Eye (tissue), 1 donor: ENCODE results near the gene HOXC10.

Experiments
- DNase-seq: peaks from one replicate; pipeline ENCODE4 v3.0.0-alpha.2; 2015

HOXC10 gene

DNA sequence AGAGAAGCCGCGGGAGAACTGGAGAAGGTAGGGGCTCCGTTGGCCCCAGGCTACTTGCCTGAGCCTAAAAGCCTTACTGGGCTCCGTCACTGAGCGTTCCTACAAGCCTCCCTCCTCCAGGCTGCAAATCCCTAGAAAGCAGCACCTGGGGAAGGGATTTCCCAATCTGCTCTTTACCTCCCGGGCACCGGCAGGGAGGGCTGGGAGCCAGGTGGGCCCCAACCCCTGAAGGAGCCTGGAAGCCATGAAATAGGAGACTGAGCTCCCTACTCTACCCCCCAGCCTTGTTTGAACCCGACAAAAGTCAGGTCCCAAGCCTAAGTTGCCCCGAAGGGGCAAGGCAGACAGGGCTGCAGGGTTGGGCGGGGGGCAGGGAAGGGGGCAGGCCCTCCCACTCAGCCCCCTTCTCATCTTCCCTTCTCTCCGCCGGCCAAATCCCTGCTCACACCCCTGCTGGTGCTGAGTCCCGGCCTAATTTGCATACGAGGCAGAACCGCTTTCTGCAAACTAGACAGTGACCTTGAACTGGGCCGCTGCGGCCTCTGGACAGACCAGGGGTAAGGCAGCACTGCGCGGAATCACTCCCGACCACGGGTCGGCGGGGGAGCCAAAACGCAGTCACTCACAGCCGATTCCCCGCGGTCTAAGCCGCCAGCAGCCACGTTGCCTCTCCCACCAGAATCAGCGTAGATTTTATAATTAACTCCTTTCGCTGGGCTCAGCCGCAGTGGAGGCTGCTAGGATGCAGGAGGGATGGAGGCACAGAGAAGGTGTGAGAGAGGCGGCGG, 34.0 kb upstream of the HOXC10 start:
- no peak for DNase-seq

DNA sequence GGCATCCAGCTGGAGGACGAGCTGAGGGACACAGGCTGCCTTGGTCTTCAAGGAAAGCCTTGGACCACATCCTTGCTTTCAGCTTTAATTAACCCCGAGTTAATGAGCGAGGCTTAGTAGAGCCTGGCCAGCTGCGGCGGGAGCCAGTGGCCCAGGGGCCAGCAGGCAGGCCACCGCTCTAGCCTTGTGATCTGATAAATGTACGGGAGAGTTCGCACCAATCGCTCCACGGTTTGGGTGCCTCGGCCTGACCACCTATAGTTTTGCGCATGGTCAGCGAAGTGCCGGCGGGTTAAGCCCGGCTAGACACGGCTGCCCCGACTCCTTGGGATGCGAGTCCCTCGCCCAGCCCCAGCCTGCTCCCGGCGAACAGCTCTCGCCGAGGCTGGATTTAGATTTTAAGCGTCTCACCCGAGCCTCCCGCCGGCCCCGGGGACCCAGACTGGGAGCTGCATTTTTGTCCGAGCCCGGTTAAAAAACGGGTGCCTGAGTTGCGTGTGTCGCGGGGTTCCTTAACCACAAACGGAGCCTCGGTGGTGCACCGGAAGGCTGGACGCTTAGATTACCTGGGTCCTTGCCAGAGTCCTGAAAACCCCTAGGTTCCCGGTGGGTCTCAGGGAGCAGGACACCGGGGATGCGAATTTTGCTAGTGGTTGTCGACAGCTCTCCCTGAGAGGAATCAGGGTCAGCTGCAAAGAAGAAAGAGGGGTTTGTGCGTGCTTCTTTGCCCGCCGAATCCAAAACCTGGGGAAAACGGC, 33.2 kb upstream of the HOXC10 start:
- no peak for DNase-seq

DNA sequence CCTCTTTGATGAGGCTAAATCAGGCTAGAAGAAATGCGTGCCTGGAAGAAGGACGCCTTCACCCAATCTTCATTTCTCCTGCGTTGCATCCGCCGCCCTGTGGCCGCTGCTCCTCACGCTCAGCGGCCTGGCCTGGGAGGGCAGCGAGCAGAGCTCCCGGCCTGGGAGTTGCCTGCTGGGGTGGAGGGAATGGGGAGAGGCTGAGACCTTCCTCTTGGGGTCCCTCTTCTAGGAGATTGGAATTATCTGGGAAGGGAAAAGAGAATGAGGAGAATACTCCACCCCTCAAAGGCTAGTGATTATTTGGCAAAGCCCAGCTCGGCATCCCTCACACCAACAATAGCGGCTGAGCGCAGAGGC, 32.6 kb upstream of the HOXC10 start:
- no peak for DNase-seq

DNA sequence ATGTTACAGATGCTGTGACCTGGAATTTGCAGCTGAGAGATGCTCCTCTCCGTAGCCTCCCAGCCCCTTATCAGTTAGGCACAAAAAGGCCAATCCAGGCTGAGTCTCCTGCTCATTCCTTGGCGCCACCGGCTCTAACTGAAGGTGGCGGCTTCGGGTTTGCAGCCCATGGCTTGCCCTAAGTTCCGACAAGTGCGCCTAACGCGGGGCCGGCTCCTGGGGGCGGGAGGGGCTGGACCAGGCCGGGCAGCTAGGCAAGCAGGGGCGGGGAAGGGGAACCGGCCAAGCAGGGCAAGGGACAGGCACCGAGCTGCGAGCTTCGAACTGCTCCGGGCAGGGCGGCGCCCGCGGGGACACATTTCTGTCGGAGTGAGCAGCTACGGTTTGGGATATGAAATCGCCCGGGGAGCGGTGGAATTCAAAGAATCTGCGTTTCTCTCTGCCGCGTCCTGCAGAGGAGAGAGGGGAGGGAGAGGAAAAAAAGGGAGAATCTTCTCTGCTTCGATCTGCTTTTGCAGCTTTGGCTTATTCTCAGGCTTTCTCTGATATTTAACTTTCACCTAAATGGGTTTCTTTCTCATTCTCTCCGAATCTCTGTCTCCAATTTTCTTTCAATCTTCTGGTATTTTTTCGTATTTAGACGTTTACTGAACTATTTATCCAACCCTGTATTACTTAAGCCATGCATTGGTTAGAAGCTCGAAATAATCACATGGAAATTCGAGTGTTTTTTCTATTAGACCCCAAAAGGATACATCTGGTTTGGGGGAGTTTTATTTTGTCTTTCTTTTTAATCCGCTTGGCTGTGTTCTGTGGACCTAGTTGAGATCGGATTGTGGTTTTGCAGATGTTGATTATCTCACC, 31.8 kb upstream of the HOXC10 start:
- DNase-seq: no peak

DNA sequence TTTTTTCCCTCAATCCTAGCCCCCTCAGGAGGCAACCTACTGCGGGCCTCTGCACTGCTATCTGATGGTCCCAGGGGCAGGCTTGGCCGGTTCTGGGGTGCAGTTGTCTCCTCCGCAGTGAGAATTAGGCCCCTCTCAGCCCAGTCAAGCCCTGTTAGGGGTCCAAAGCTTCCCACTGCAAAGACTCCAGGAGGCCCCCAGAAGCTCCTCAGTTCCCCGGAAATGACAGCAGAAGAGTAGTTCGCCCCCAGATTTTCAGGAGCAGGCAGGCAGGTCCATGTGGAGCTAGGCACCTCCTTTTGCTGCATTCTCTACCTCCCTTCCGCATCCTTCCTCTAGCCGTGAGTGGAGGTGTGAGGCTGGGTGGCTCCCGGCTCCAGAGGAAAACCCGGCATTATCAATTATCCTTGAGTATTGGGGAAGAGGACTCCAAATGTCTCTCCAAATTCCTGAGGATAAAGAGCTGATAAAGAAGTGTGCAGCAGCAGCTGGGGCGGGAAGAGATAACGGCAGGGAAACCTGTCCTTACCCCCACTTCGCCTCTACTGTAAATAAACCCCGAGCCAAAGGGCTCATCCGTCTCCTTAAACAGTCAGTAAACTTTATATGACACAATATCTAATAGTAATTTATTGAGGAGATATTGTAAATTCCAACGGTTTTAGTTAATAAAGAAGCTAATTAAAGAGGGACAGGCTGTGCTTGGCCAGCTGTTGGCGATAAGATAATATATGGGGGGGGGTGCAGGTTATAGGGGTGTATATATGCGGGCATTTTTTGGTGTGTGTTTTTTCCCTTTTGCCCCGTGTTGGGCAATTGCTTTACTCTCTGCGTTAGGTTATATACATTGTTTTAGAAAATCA, 30.9 kb upstream of the HOXC10 start:
- no peak for DNase-seq

DNA sequence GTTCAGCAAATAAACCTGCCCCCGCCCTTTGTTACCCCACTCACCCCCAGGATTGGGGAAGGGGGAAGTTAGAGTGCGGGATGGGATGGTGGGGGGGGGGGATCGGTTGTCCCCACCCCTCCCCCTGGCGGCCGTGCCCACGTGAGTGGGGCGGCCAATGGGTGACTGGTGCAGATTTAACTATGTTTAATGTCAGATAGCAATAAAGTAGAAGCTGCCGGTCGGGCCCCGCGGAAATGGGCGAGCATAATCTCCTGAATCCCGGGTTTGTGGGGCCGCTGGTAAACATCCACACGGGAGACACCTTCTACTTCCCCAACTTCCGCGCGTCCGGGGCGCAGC, 30.3 kb upstream of the HOXC10 start, which contains the start of gene HOXC12:
HOXC12 (plus strand) TSS at position 210 of the 342 bp plus-strand sequence; CDS start at position 237, 27 bp downstream.
- DNase-seq: no peak

DNA sequence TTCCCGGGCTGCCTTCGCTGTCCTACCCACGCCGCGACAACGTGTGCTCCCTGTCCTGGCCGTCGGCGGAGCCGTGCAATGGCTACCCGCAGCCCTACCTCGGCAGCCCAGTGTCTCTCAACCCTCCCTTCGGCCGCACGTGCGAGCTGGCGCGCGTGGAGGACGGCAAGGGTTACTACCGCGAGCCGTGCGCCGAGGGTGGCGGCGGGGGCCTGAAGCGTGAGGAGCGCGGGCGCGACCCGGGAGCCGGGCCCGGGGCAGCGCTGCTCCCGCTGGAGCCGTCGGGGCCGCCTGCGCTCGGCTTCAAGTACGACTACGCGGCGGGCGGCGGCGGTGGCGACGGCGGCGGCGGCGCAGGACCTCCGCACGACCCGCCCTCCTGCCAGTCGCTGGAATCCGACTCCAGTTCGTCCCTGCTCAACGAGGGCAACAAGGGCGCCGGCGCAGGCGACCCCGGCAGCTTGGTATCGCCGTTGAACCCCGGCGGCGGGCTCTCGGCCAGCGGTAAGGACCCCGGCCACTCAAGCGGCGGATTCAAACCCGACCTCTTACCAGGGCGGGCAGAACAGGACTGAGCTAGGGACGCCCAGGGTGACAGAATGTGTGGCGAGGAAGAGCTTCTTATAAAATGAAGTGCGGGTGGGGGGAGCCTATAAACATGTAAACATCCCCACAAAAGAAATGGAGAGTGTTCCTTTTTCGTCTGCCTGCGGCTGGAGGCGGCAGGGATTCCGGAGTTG, 29.7 kb upstream of the HOXC10 start:
- no peak for DNase-seq

DNA sequence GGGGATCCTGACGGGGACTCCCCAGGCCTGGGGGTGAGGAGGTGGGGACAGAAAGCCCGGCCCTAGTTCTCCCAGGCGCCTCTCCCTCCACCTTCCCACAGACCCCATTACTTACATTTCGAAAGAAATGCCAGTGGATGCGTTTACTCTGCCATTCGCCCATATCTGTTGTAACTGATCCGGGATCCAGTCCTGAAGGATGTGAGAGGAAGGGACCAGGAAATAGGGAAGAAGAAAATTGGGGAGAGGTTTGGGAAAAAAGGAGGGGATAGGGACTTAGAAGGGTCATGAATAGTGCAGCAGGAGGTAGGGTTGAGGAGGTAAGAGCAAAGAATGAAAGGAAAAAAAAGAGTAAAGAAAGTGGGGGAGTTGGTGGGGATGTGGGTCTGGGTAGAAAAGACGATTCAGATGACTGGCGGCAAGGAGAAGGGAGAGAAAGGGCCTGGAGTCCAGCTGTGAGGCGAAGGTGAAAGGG, 29.1 kb upstream of the HOXC10 start:
- no peak for DNase-seq

DNA sequence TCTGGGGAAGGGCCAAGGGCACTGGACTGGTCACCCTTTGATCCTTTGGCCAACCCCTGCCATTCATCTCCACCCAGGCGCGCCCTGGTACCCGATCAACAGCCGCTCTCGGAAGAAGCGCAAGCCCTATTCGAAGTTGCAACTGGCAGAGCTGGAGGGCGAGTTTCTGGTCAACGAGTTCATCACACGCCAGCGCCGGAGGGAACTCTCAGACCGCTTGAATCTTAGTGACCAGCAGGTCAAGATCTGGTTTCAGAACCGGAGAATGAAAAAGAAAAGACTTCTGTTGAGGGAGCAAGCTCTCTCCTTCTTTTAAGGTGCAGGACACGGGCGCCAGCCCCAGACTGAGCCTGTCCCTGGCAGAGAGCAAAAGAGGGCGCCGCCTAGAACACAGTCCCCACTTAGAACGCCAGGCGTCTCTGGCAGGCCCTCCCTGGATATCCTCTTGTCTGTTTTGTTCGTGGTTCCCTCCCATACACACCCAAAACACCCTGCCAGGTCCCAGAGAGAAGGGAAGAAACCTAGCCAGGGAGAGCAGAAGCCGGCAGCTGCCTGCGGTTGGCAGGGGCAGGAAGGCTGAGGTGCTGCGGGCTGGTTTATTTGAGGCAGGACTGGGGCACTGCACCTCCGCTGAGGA, 28.6 kb upstream of the HOXC10 start:
- no peak for DNase-seq

DNA sequence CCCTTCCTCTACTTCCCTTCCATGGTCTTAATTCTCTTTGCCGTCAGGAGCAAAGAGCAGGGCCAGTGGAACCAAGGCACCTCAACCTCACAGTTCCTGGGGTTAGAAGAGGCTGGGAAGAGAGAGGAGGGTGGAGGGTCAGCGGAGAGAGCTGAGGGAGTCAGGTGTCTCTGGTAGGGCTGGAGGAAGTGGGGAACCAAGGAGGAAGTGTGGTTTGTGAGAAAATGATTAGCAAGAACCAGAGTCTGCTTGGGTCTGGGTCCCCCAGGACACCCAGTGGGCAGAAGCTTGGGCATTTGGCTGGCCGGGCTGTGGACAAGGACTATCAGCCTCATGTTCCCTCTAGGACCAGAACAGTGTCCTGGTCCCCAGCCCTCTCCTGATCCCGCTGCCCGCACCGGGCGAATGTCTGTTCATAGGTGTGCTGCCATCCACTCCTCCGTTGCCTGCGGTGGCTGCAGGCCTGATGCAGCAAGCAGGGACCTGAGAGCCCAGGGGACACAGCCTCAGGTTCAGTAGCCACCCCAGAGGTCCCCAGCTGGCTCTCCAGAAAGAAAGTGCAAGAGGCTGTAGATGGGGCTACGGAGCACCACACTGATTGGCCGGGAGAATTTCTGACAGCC, 27.9 kb upstream of the HOXC10 start:
- no peak for DNase-seq

DNA sequence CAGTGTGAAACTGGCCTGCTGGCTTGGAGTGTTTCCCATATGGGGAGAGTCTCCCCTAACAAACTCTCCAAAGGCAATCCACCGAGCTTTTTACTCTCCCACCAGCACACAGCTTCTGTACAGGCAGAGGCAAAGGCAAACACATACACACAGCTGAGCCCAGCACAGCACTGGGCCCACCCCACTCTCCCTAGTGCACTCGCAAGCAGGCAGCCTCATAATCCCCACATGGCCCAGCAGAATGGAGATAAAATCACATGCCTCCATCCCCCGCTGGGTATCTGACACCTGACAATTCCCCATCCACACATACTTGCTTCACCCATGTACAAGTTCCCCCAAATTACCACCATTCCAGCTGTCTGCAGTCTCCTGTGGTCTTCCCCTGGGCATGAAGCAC, 26.8 kb upstream of the HOXC10 start:
- DNase-seq: no peak

DNA sequence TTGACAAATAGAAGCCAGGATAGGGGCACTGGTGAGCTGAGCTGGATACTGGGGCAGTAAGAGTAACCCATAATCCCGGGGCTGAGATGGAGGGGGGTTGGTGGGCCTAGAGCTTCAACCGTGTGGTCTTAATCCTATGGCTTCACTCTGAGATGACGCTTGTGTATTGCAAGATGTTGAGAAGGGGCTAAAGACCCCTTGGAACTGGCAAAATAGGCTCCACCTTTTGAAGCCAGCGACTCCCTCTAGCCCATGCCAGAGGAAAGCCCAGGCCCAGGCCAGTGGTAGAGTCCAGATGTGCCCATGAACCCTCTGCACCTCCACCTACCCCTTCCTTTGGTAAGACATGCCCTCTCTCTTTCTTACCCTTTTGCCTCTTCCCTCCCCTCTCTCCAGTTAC, 25.6 kb upstream of the HOXC10 start:
- no peak for DNase-seq

DNA sequence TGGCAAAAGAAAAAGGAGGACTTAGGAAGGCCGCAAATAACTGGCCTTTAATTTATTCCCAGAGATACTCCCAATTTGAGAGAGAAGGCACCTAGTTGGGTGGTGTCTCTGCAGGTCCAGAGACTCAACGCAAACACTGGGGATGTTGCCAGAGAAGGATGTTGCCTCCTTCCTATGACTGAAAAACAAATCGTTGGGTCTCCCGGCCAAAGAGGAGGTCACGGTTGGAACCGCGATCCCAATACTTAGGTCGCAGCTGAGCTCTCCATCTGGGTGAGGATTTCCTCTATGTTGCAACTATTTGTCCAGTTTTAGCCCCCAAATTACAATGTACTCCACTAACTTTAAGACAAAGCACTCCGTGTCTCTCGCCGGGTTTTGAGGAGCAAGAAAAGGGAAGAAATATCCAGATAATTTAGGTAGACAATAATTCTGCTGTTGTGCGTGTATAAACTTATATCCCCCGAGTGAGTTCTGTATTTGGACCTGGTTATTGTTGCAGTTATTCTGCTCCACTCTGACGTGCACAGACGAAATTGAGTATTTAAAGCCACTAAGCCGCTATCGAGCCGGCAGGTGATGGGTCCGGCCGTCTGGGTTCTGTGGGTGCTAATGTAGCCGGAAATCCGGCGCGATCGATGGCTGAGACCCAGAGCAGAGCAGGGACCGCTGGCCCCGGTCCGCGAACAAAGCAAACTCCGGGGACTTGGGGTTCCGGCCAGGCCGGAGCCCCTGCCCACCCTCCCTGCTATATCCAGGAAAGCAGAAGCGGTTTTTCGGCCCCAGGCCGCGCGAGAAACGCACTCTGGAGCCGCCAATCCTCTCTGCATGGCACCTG, 24.5 kb upstream of the HOXC10 start:
- no peak for DNase-seq

DNA sequence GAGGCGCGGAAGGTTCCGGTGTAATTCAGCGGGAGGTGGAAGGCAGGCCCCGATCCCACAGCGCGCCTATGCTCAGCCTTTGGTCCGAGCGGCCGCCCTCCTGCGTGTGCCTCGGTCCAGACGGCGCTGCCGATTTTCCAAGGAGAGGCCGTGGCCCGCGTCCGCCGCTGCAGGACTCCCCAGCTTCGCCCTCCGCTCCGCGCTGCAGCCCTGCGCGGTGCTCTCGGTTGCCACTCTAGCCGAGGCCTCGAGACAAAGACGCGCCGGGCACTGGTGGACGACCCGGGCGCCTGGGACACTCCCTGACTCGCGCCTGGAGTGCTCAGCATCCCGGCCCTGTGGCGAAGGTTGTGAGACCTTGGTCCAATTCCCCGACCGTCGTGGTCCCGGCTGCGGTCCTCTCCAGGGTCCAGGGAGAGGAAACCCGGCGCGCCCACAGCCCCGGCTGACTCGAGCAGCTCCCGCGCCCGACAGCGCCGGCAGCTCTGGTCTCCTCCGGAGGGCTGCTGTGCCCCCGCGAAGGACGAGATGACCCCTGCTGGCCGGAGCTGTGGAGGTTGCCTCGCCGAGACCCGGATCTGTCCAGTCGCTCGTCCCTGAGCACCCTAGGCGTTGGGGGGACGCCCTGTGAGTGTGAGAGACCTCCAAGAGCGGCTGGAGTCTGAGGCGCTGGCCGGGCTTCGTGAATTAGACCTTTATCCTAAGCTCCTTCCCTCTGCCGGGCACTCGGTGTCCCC, 23.8 kb upstream of the HOXC10 start:
- DNase-seq: no peak

DNA sequence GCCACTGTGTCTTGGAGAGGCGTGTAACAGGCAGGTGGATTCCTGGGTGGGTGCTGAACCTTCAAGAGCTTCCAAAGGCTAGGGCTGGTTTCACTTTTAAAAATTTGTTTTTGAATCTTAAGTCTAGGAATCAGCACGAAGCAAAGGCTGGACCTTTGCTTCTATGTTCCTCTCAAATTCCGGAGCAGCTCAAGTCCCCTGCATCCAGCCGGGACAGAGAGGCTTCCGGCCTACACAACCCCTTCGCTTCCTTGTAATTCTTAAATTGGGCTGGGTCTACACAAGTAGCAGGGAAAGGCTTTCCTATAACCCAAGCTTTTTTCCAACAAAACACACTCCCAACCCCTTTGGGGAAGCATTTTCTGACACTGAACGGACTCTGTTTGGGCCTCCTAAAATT, 21.9 kb upstream of the HOXC10 start:
- DNase-seq: no peak

DNA sequence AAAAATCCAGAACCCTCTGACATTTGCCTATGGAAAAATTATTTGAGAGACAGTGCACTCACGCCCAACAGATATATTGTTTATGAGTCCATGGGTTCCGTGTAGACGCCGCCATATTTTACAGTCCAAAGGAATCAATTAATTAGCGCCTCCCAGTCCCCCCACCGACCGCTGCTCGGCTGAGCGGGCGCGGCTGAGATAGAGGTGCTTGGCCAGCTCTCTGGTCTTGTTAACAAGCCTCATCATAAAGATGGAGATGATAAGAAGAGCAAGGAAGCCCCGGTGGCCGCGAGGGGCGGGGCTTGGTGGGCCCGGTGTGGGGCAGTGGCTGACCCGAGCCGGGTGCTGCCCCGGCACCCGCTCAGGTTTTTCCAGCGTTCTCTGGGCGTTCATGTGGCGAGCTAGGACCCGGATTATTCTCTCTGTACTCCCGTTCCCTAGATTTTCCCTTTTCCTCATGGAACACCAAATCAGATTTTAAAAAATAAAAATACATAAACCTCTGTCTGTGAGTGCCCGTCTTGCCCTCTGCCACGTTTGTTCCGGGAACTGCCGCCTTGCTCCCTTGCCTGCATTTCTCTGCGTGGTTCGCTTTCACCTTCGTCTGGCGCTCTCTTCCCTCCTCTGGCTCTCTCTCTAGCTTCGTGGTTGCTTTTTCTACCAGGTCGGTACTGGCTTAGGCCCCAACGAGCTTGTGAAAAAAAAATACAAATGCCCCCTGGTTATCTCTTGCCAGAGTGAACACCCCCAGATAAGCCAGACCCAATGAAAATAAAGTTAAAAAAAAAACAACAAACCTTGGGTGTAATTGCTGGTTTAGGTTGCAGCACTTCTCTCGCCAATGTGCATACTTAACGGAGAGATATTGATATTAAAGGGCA, 21.3 kb upstream of the HOXC10 start:
- no peak for DNase-seq

DNA sequence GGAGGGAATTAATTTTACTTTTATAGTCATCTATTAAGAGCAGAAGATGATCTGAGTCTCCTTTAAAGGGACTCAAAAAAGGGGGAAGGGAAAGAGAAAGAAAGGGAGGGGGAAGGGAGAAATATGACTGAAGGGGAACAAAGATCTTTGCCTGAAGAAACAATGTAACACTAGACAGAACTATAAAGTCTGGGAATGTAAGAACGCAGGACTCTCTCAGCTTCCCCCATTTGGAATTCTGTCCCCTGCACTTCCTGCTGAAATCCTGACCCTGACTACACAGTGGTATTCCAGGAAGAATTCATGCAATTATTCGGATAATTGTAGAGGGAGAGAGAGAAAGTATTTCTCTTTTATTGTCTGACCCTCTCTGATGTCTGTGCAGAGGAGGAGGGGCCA, 20.6 kb upstream of the HOXC10 start:
- no peak for DNase-seq
